DND-41 (cell line): ENCODE measurements around the gene PRPF40B.

Experiments
- EZH2 ChIP-seq: IDR thresholded peaks from 3 replicates; pipeline ENCODE4 v1.6.1; 2012; ENCODE audit warnings: borderline replicate concordance, low read depth, mild to moderate bottlenecking, moderate library complexity, low read length, inconsistent platforms; ENCODE audit not compliant: severe bottlenecking
- TF ChIP-seq, protein P1 (sequence below): IDR thresholded peaks from 2 replicates; pipeline ENCODE4 v1.5.1; 2012; ENCODE audit warnings: borderline replicate concordance, low read length, moderate library complexity, mild to moderate bottlenecking; ENCODE audit not compliant: poor library complexity, severe bottlenecking; ENCODE audit errors: extremely low read depth

DNA sequence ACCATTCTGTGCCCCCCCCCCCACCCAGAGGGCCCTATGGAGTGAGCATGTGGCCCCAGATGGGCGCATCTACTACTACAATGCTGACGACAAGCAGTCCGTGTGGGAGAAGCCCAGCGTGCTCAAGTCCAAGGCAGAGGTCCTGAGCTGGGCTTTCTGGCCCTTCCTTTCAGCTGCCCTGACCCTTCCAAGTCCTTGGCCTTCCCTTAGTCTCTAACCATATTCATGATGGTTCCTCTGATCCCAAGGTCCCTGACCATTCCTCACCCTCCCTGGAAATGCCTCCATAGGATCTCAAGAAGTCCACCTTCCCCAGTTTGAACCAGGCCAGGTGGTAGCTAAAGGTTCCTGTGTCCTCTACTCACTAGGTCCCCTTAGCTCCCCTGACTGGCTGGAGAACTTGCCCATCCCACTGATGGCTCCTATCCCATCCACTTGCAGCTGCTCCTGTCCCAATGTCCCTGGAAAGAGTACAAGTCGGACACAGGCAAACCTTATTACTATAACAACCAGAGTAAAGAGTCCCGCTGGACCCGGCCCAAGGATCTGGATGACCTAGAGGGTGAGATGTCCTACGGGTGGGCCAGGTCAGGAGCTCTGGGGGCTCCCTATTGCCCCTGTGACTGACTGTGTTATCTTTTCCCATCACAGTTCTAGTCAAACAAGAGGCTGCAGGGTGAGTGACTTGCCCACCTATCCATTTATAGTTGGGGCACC lies 9.8 kb downstream of the PRPF40B start:
- TF ChIP-seq, protein P1, sequence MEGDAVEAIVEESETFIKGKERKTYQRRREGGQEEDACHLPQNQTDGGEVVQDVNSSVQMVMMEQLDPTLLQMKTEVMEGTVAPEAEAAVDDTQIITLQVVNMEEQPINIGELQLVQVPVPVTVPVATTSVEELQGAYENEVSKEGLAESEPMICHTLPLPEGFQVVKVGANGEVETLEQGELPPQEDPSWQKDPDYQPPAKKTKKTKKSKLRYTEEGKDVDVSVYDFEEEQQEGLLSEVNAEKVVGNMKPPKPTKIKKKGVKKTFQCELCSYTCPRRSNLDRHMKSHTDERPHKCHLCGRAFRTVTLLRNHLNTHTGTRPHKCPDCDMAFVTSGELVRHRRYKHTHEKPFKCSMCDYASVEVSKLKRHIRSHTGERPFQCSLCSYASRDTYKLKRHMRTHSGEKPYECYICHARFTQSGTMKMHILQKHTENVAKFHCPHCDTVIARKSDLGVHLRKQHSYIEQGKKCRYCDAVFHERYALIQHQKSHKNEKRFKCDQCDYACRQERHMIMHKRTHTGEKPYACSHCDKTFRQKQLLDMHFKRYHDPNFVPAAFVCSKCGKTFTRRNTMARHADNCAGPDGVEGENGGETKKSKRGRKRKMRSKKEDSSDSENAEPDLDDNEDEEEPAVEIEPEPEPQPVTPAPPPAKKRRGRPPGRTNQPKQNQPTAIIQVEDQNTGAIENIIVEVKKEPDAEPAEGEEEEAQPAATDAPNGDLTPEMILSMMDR = no peak
- no peak for TF ChIP-seq EZH2
